KG1 (cell line): ENCODE data around the gene SPTLC3.
A peak's percentile ranks its signal among the peaks of the same experiment; 100 is the strongest.

Source experiments
- DNase-seq: peaks from one replicate; lab custom pipeline; 2025; lab: John Stamatoyannopoulos, UW

Gene SPTLC3

GRCh38 chr20:12984863-12985262 is 23.9 kb upstream of the SPTLC3 start:
- no peak for DNase-seq

- DNase-seq, result no peak
These were observed 21.5 kb upstream of the SPTLC3 start for GRCh38 chr20:12987261-12987660.

- DNase-seq, result no peak
These were observed 19.1 kb upstream of the SPTLC3 start for GRCh38 chr20:12989586-12990115.

- DNase-seq, result no peak
These were observed 11.6 kb upstream of the SPTLC3 start for GRCh38 chr20:12997128-12997655.

- no peak for DNase-seq
These were observed 10.7 kb upstream of the SPTLC3 start for GRCh38 chr20:12998046-12998445.

- DNase-seq, result no peak
These were observed 9.6 kb upstream of the SPTLC3 start for GRCh38 chr20:12999201-12999600.

GRCh38 chr20:13002251-13002650 is 6.5 kb upstream of the SPTLC3 start:
- no peak for DNase-seq

GRCh38 chr20:13006825-13007224 is 1.9 kb upstream of the SPTLC3 start:
- no peak for DNase-seq

- DNase-seq, result no peak
These were observed 1.2 kb upstream of the SPTLC3 start for GRCh38 chr20:13007596-13007995.

GRCh38 chr20:13009682-13010406 is 1.1 kb downstream of the SPTLC3 start:
- DNase-seq, result peak; percentile 82

- DNase-seq, result no peak
These were observed 4.1 kb downstream of the SPTLC3 start for GRCh38 chr20:13012886-13013285.

GRCh38 chr20:13013411-13013810 is 4.6 kb downstream of the SPTLC3 start:
- DNase-seq, result no peak

GRCh38 chr20:13017235-13017634 is 8.5 kb downstream of the SPTLC3 start:
- no peak for DNase-seq

- DNase-seq, result no peak
These were observed 9.2 kb downstream of the SPTLC3 start for GRCh38 chr20:13017883-13018535.

GRCh38 chr20:13021205-13021970 is 12.6 kb downstream of the SPTLC3 start:
- no peak for DNase-seq

- no peak for DNase-seq
These were observed 13.8 kb downstream of the SPTLC3 start for GRCh38 chr20:13022401-13023155.

- DNase-seq, result no peak
These were observed 15.8 kb downstream of the SPTLC3 start for GRCh38 chr20:13024596-13024995.

- DNase-seq, result no peak
These were observed 16.4 kb downstream of the SPTLC3 start for GRCh38 chr20:13025181-13025580.

- no peak for DNase-seq
These were observed 19.2 kb downstream of the SPTLC3 start for GRCh38 chr20:13028001-13028400.

GRCh38 chr20:13028673-13029072 is 19.9 kb downstream of the SPTLC3 start:
- no peak for DNase-seq

GRCh38 chr20:13029687-13030375 is 21.1 kb downstream of the SPTLC3 start:
- DNase-seq, result no peak
